NCI-H2029 treated with DMSO at 0.1 percent for 48 hours (cell line): Measurements from ENCODE around the gene FAM229A.
"Not testable (repeated sequence)": the region's sequence is repeated elsewhere in the genome, so short reads cannot be mapped to it uniquely, and the experiment has no call there.

ENCODE experiments used
- DNase-seq: peaks from one replicate; lab custom pipeline; 2025; lab: John Stamatoyannopoulos, UW

The FAM229A gene

GRCh38 chr1:32376199-32376598 lies 13.9 kb upstream of the FAM229A start:
- no peak for DNase-seq

- no peak for DNase-seq
Measured at GRCh38 chr1:32373996-32374592, 11.8 kb upstream of the FAM229A start.

DNA sequence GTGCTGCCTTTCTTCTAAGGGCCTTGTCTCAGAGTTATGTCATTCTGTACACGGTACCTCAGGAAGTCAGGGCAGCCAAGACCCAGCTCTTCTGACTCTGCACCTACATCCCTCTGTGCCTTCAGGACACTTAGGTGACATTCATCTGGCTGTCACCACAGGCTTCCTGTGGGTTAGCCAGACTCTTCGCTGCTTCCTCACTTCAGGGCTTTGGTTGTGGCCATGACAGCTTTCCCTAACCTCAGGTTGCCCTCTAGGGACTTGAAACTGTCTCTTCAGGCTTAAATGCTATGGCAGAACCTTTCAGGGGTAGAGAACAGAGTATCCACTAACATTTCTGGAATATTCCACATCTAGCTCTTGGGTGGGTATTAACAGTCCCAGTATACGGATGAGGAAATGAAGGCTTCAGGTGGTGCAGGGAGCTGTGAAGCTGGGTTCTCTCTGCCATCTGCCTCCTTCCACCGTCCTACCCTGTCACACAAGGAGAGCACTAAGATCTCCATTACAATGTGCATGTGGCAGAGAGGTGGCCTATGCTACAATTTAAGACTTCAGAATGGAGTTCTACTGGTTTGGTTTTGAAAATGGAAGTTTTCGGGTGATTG lies 10.0 kb upstream of the FAM229A start:
- no peak for DNase-seq

DNA sequence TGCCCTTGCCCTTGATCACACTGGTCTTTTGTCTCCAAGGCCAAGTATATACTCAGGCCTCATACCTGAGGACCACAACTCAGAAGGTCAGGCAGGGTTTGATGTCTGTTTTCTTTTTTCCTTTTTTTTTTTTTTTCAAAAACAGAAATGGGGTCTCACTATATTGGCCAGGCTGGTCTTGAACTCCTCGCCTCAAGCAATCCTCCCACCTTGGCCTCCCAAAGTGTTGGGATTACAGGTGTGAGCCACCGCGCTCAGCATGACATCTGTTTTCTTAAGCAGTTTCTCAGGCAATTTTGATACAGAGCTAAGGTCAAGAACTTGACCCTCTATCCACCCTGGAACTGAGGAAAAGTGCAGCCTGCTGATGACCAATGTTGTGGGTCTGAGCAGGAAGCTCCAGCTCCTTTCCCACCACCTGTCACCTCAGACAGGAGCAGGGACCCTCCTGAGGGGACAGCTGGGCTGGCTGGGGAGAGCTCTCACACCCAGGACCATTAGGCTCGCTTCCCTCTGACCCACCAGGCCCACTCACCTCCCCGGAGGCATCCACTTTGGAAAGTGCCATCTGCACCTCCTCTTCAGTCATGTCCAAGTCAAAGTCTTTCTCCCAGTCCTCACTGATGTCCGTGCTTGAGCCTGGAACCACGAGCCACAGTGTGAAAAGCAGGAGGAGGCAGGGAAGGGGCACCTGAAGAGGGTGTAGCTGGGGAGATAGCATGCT lies 5.8 kb upstream of the FAM229A start:
- no peak for DNase-seq

DNA sequence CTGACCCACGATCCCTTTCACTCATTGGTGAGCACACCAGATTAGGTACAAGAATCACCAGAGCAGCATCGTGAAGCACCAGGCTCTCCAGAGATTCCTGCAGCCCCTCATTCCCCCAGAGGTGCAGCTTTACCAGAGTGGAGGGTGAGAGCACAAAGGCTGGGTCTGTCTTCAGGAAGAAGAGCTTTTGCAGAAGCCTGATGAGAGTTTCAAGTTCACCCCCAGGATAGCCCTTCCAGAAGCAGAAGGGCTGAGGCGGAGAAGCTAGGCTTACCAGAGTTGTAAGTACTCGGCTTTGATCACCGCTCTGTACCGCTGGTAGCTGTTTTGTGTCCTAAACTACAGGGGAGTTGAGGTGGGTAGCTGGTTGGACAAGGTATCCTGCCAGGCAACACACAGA lies 3.2 kb upstream of the FAM229A start:
- DNase-seq: no peak

GRCh38 chr1:32364836-32365235 lies 2.6 kb upstream of the FAM229A start:
- DNase-seq: no peak

GRCh38 chr1:32363713-32364112 lies 1.4 kb upstream of the FAM229A start:
- no peak for DNase-seq

GRCh38 chr1:32361674-32362473 lies 411 bp downstream of the FAM229A start:
- no peak for DNase-seq

DNA sequence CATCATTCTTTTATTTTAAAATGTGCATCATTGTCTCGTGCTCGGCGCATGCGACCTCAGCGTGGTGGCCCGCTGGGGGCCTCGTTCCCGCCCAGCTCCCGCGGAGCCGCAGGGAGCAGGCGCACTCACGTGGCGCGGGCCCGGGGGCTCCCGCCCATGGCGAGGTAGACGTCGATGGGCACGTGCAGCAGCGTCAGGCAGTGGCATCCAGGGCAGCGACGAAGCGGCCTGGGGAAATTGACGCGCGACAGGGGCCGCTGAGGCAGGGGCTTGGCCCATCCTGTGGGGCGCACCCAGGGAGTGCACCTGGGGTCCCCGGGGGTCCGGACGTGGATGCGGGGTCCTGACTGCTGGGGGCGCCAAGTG lies 994 bp downstream of the FAM229A start:
- no peak for DNase-seq

- no peak for DNase-seq
Measured at GRCh38 chr1:32358435-32358834, 3.9 kb downstream of the FAM229A start.

DNA sequence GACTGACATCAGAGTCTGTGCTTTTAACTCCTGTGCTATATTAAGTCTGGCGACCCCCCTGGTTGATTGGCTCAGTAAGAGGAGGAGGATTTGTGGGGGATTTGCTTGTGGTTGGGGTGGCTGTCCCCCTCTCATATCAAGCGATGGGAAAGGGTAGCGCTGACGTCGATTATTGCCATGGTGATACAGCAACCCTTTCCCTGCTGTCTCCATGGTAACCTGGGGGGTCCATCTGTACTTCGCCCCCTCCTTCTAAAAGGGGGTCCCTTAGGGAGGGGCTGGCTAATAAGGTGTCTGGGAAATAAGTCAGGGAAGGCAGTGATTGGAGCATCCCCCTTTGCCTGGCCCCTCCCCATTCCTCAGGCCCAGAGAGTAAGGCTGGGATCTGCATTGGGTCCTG lies 4.7 kb downstream of the FAM229A start:
- no peak for DNase-seq

GRCh38 chr1:32356478-32356877 lies 5.8 kb downstream of the FAM229A start:
- DNase-seq: no peak

DNA sequence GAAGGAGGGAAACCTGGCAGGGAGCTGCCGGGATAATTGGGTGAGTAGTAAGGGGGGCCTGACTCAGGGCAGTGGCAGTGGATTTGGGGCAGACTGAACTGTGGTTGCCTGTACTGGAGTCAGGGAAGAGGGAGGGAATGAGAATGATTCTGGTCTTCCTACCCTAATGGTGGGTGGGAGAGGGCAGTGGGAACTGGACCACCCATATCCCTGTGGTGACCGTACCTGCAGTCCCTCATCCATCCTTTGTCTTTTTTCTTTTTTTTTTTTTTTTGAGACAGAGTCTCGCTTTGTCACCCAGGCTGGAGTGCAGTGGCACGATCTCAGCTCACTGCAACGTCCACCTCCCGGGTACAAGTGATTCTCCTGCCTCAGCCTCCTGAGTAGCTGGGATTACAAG lies 6.5 kb downstream of the FAM229A start:
- DNase-seq: not testable (repeated sequence)

GRCh38 chr1:32353886-32354570 lies 8.3 kb downstream of the FAM229A start:
- no peak for DNase-seq

GRCh38 chr1:32353431-32353830 lies 8.9 kb downstream of the FAM229A start:
- DNase-seq: no peak

DNA sequence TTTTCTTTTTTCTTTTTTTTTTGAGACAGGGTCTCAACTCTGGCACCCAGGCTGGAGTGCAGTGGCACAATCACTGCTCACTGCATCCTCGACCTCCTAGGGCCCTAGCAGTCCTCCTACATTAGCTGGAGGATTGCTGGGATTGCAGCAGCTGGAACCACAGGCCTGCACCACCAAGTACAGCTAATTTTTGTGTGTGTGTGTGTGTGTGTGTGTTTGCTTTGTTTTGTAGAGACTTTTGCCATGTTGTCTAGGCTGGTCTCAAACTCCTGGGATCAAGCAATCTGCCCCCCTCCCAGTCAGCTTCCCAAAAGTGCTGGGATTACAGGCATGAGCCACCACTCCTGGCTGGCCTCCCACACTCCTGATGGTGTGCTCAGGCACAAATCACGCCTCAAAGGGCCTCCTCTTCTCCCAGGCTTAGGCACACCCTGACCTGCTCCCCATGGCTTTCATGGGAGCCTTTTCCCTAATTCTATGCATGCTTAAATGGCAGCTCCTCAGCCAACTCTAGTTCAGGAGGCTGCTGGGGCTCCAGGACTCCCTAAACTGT lies 9.4 kb downstream of the FAM229A start:
- DNase-seq: no peak

DNA sequence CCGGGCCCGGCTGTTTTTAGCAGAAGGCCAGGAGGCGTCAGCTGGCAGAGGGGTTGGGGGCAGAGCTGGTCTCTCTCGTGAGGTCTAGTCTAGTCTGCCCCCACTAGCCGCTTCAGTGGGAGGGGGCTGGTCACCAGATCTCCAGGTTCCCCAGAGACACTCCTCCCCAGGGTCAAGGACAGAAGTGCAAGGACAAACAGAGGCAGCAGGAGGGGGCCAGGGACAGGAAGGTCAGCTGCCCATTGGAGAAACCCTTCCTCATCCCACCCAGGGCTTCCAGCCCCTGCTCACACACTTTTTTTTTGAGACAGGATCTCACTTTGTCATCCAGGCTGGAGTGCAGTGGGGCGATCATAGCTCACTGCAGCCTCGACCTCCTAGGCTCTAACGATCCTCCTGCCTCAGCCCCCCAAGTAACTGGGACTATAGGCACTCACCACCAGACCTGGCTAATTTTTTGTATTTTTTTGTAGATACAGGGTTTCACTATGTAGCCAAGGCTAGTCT lies 10.0 kb downstream of the FAM229A start:
- DNase-seq: no peak

GRCh38 chr1:32351399-32352238 lies 10.7 kb downstream of the FAM229A start:
- peak; percentile 73 for DNase-seq

DNA sequence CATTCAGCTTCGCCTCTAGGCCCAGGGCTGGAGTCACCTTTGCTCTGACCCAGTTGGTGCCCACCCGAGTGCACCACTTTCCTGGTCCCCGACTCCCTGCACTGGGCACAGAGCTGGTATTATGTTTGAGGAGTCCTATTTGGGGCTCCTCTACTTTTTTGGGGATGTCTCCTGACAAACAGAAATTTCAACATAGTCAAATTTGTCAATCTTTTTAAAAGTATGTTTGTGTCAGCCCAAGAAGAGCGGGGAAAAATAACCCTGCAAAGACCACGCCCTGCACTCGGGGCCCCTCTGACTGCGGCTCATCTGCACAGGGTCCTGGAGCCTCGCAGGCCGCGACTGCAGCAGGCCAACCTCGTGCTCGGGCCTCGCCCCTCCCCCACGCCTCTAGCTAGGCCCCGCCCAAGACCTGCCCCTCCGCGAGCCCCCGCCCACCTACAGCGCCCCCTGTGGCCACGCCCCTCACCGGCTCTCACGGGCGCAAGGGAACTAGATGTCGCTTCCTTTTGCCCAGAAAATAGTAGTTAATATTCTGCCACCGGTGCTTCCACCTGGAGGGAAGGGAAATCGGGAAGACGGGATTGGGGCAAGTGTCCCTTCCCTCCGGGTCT lies 11.4 kb downstream of the FAM229A start:
- DNase-seq: peak; percentile 73

- no peak for DNase-seq
Measured at GRCh38 chr1:32349211-32349708, 13.0 kb downstream of the FAM229A start.
